Upper lobe of right lung (tissue), 1 donor: Measurements from ENCODE around the gene SYNDIG1. TPM values are rescaled to one million over a fixed set of nuclear protein-coding genes. Genes with fewer than 3 reads are reported as not detected.

Source experiments
- ATAC-seq: fragments of 200-7000 bp; cut with Tn5 transposase; one replicate; pipeline ENCODE4 v1.9.1; 2020; ENCODE audit warnings: mild to moderate bottlenecking, moderate library complexity
- DNase-seq: peaks from one replicate; pipeline ENCODE4 v3.0.0-alpha.2; 2020
- H3K27ac ChIP-seq: fragments of 200-600 bp; one replicate; pipeline ENCODE4 v1.8.0; 2022
- H3K27me3 ChIP-seq: fragments of 200-600 bp; one replicate; pipeline ENCODE4 v1.8.0; 2022; ENCODE audit warnings: mild to moderate bottlenecking
- H3K36me3 ChIP-seq: fragments of 200-600 bp; one replicate; pipeline ENCODE4 v1.8.0; 2022
- H3K4me1 ChIP-seq: fragments of 200-600 bp; one replicate; pipeline ENCODE4 v1.8.0; 2022
- H3K4me3 ChIP-seq: fragments of 200-600 bp; one replicate; pipeline ENCODE4 v1.8.0; 2022; ENCODE audit warnings: mild to moderate bottlenecking
- H3K9me3 ChIP-seq: fragments of 200-600 bp; one replicate; pipeline ENCODE4 v1.8.0; 2022
- intact Hi-C: fragments of 100-400 bp; cut with DNase I; formaldehyde crosslinking; loops from one replicate; pipeline ENCODE4 v1.11.0; 2022
- total RNA-seq: library from RNA; stranded (reverse); fragmentation: NEBNext Ultra II Directional; extraction: Animal tissue kit (Norgen Biotek cat#: 25700); gene quantifications from one replicate; pipeline ENCODE4 v1.2.1, GENCODE V29; 2021
- TF ChIP-seq, protein P1 (sequence below): fragments of 200-600 bp; IDR thresholded peaks from one replicate; pipeline ENCODE4 v1.8.0; 2022; ENCODE audit warnings: antibody characterized with exemption
- donor health status: DM: no; HTN: yes; CAD: no; lungs with severe emphysema.

The SYNDIG1 gene
- total RNA-seq, 1 donor from 2014 or later, result not detected

DNA sequence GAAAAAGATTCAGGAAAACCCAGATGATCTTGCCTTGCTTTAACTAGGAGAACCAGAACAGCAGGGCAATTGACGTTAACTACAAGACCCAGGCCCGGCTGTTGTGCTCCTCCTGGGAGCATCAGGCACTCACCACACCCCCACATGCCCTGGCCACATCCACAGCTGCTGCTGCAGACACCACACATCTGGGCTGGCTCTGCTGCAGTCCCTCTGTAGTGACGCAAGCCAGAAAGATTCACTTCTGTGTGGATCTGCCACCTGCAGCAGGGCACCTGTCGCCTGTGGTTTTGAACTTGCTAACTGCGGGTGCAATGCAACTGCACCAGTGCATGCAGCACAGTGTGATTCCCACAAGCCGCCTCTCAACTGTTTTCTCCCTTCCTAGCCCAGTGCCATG, 228.8 kb downstream of the SYNDIG1 start:
- no peak for ATAC-seq
- intact Hi-C loops, result no loop called here
- H3K27ac ChIP-seq, result no peak overlapping the region
- TF ChIP-seq, protein P1, sequence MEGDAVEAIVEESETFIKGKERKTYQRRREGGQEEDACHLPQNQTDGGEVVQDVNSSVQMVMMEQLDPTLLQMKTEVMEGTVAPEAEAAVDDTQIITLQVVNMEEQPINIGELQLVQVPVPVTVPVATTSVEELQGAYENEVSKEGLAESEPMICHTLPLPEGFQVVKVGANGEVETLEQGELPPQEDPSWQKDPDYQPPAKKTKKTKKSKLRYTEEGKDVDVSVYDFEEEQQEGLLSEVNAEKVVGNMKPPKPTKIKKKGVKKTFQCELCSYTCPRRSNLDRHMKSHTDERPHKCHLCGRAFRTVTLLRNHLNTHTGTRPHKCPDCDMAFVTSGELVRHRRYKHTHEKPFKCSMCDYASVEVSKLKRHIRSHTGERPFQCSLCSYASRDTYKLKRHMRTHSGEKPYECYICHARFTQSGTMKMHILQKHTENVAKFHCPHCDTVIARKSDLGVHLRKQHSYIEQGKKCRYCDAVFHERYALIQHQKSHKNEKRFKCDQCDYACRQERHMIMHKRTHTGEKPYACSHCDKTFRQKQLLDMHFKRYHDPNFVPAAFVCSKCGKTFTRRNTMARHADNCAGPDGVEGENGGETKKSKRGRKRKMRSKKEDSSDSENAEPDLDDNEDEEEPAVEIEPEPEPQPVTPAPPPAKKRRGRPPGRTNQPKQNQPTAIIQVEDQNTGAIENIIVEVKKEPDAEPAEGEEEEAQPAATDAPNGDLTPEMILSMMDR, result no peak
- peak; percentile 39 for DNase-seq
- no peak overlapping the region for H3K4me3 ChIP-seq
- peaks cover 7% of the 10 kb centered on the region for H3K27me3 ChIP-seq
- no peaks in the 10 kb centered on the region for H3K4me1 ChIP-seq
- H3K9me3 ChIP-seq, result no peaks in the 10 kb centered on the region
- H3K36me3 ChIP-seq, result no peaks in the 10 kb centered on the region

GRCh38 chr20:24698706-24699206, 229.3 kb downstream of the SYNDIG1 start:
- peak; percentile 17 for DNase-seq
- Histone ChIP-seq H3K36me3 (no peaks in the 10 kb centered on the region), H3K27ac (no peak overlapping the region), H3K27me3 (peaks cover 7% of the 10 kb centered on the region), H3K4me1 (no peaks in the 10 kb centered on the region), H3K4me3 (no peak overlapping the region), H3K9me3 (no peaks in the 10 kb centered on the region)
- intact Hi-C loops, result no loop called here
- TF ChIP-seq, protein P1, result no peak
- no peak for ATAC-seq

- H3K4me3 ChIP-seq, result no peak overlapping the region
- intact Hi-C loops, result no loop called here
- DNase-seq (peak; percentile 36), ATAC-seq (no peak)
- H3K27me3 ChIP-seq, result peaks cover 7% of the 10 kb centered on the region
- H3K9me3 ChIP-seq, result no peaks in the 10 kb centered on the region
- no peaks in the 10 kb centered on the region for H3K4me1 ChIP-seq
- H3K36me3 ChIP-seq, result no peaks in the 10 kb centered on the region
- TF ChIP-seq, protein P1, result no peak
- no peak overlapping the region for H3K27ac ChIP-seq
These were observed 230.1 kb downstream of the SYNDIG1 start for GRCh38 chr20:24699321-24700165.

DNA sequence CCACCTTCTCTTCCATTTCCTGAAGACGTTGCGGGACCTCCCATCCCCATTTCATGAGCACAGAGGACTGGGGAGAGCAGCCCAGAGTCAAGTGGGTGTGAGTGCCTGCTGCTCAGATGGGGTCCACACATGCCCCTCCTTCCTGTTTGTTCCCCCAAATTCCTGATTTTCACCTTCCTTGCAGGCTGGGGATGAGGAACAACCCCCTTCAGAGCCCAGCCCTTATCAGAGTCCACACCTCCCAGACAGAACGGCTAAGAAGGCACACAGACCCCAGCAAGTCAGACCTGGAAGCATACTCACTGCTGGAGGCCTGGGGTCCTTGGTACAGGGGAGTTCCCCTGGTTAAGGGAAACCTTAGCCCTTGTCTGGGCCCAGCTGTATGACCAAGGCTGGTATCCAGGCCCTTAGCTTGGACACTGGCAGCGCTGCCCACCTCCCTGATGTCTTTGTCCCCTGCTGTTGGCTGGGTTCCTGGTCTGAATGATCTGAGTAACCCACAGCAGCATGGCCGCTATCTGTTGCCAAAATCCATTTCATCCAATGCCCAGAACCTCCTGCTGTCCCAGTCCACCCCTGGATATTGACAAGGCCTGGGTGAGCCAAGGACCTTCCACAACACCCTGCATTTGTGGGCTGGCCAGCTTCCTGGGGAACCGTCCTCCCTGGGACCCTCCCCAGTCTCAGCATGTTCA, 230.9 kb downstream of the SYNDIG1 start:
- no peak overlapping the region for H3K27ac ChIP-seq
- no peaks in the 10 kb centered on the region for H3K36me3 ChIP-seq
- TF ChIP-seq, protein P1, result no peak
- H3K9me3 ChIP-seq, result no peaks in the 10 kb centered on the region
- peaks cover 7% of the 10 kb centered on the region for H3K27me3 ChIP-seq
- H3K4me1 ChIP-seq, result no peaks in the 10 kb centered on the region
- peak; percentile 29 for DNase-seq
- ATAC-seq, result no peak
- intact Hi-C loops, result no loop called here
- no peak overlapping the region for H3K4me3 ChIP-seq

GRCh38 chr20:24701027-24701426, 231.6 kb downstream of the SYNDIG1 start:
- DNase-seq, result peak; percentile 37

More at GRCh38 chr20:24701027-24701426, 231.6 kb downstream of the SYNDIG1 start:
- Histone ChIP-seq H3K27ac (no peak overlapping the region), H3K9me3 (no peaks in the 10 kb centered on the region), H3K27me3 (peaks cover 7% of the 10 kb centered on the region), H3K36me3 (no peaks in the 10 kb centered on the region), H3K4me3 (no peak overlapping the region), H3K4me1 (no peaks in the 10 kb centered on the region)
- intact Hi-C loops, result no loop called here
- TF ChIP-seq, protein P1, result no peak
- no peak for ATAC-seq
